NB4 (cell line): ENCODE data around the gene KRAS.

ENCODE experiments used
- MYC ChIP-seq: IDR thresholded peaks from 2 replicates; pipeline ENCODE4 v1.6.1; 2011; ENCODE audit warnings: low read depth, low read length
- POLR2A ChIP-seq: IDR thresholded peaks from 2 replicates; pipeline ENCODE4 v1.6.1; 2011; ENCODE audit warnings: mild to moderate bottlenecking; ENCODE audit not compliant: insufficient read length; ENCODE audit errors: extremely low read depth
- TF ChIP-seq, protein P1 (sequence below): IDR thresholded peaks from one replicate; pipeline ENCODE4 v1.5.1; 2012; ENCODE audit warnings: low read depth, low read length
- TF ChIP-seq, protein P2 (sequence below): IDR thresholded peaks from 2 replicates; pipeline ENCODE4 v1.6.1; 2011; ENCODE audit warnings: low read depth, low read length

DNA sequence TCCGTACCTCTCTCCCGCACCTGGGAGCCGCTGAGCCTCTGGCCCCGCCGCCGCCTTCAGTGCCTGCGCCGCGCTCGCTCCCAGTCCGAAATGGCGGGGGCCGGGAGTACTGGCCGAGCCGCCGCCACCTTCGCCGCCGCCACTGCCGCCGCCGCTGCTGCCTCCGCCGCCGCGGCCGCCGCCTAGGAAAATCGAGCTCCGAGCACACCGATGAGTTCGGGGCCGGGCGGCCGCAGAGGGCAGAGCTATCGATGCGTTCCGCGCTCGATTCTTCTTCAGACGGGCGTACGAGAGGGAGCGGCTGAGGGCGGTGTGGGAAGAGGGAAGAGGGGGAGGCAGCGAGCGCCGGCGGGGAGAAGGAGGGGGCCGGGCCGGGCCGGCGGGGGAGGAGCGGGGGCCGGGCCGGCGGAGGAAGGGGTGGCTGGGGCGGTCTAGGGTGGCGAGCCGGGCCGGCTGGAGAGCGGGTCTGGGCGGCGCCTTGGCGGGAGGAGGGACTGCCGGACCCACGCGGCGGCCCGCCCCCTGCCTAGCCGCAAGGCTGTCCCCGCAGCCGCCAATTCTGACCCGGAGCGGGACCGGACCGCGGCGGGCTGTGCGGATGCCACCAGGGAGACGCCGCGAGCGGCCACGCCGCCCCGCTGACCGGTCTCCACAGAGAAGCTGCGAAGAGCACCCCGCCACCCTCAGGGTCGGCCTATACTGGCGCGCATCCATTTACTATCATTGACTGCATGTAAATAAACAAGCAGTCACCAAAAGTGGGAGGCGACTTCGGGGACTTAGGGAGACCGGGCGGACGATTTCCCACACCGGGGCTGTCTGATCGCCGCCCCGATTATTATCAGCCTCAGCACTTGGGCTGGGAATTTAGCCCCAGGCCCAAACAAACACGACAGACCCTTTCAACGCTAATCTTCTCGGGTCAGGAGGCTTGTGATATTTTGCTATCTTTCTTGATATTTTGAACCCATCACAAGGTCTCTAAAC, at the start of gene KRAS:
- TF ChIP-seq, protein P1, sequence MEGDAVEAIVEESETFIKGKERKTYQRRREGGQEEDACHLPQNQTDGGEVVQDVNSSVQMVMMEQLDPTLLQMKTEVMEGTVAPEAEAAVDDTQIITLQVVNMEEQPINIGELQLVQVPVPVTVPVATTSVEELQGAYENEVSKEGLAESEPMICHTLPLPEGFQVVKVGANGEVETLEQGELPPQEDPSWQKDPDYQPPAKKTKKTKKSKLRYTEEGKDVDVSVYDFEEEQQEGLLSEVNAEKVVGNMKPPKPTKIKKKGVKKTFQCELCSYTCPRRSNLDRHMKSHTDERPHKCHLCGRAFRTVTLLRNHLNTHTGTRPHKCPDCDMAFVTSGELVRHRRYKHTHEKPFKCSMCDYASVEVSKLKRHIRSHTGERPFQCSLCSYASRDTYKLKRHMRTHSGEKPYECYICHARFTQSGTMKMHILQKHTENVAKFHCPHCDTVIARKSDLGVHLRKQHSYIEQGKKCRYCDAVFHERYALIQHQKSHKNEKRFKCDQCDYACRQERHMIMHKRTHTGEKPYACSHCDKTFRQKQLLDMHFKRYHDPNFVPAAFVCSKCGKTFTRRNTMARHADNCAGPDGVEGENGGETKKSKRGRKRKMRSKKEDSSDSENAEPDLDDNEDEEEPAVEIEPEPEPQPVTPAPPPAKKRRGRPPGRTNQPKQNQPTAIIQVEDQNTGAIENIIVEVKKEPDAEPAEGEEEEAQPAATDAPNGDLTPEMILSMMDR: no peak
- TF ChIP-seq POLR2A (peak; percentile 93), MYC (peak; percentile 85)
- TF ChIP-seq, protein P2, sequence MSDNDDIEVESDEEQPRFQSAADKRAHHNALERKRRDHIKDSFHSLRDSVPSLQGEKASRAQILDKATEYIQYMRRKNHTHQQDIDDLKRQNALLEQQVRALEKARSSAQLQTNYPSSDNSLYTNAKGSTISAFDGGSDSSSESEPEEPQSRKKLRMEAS: peak; percentile 65
